HUES48 (cell line): ENCODE measurements around the gene CCDC63.

Experiments
- H3K27ac ChIP-seq: one replicate; pipeline ENCODE4 v1.7.0; 2013; ENCODE audit warnings: low read depth, low read length, inconsistent platforms
- H3K27me3 ChIP-seq: 2 replicates; pipeline ENCODE4 v1.6.1; 2013; ENCODE audit warnings: mild to moderate bottlenecking, low read length; ENCODE audit not compliant: control insufficient read depth, insufficient read depth
- H3K36me3 ChIP-seq: 2 replicates; pipeline ENCODE4 v1.6.1; 2013; ENCODE audit warnings: low read length; ENCODE audit not compliant: control insufficient read depth, insufficient read depth
- H3K4me1 ChIP-seq: 2 replicates; pipeline ENCODE4 v1.6.1; 2013; ENCODE audit warnings: mild to moderate bottlenecking, low read length; ENCODE audit not compliant: control insufficient read depth, insufficient read depth
- H3K4me3 ChIP-seq: 2 replicates; pipeline ENCODE4 v1.5.1; 2013; ENCODE audit warnings: mild to moderate bottlenecking, low read depth, low read length
- H3K9ac ChIP-seq: 2 replicates; pipeline ENCODE4 v1.6.1; 2013; ENCODE audit warnings: mild to moderate bottlenecking, low read depth, low read length, moderate library complexity
- H3K9me3 ChIP-seq: 2 replicates; pipeline ENCODE4 v1.6.1; 2013; ENCODE audit warnings: low read length; ENCODE audit not compliant: control insufficient read depth, insufficient read depth

Gene CCDC63

GRCh38 chr12:110906985-110907384 is 60.2 kb downstream of the CCDC63 start:
- Histone ChIP-seq H3K27me3 (no peaks in the 10 kb centered on the region), H3K27ac (no peak overlapping the region), H3K9me3 (no peaks in the 10 kb centered on the region), H3K9ac (no peak overlapping the region), H3K36me3 (no peaks in the 10 kb centered on the region), H3K4me3 (no peak overlapping the region), H3K4me1 (no peaks in the 10 kb centered on the region)

- H3K27ac ChIP-seq, result no peak overlapping the region
- no peaks in the 10 kb centered on the region for H3K4me1 ChIP-seq
- no peaks in the 10 kb centered on the region for H3K9me3 ChIP-seq
- H3K27me3 ChIP-seq, result no peaks in the 10 kb centered on the region
- H3K9ac ChIP-seq, result no peak overlapping the region
- H3K4me3 ChIP-seq, result no peak overlapping the region
- no peaks in the 10 kb centered on the region for H3K36me3 ChIP-seq
Measured at GRCh38 chr12:110907583-110907982, 60.8 kb downstream of the CCDC63 start.

- H3K4me1 ChIP-seq, result no peaks in the 10 kb centered on the region
- no peak overlapping the region for H3K4me3 ChIP-seq
- H3K27ac ChIP-seq, result no peak overlapping the region
- H3K36me3 ChIP-seq, result no peaks in the 10 kb centered on the region
- H3K27me3 ChIP-seq, result no peaks in the 10 kb centered on the region
- no peak overlapping the region for H3K9ac ChIP-seq
- H3K9me3 ChIP-seq, result no peaks in the 10 kb centered on the region
Measured at GRCh38 chr12:110908377-110909152, 61.8 kb downstream of the CCDC63 start.

- no peaks in the 10 kb centered on the region for H3K27me3 ChIP-seq
- H3K4me3 ChIP-seq, result no peak overlapping the region
- no peaks in the 10 kb centered on the region for H3K9me3 ChIP-seq
- no peak overlapping the region for H3K9ac ChIP-seq
- no peaks in the 10 kb centered on the region for H3K36me3 ChIP-seq
- no peaks in the 10 kb centered on the region for H3K4me1 ChIP-seq
- no peak overlapping the region for H3K27ac ChIP-seq
Measured at GRCh38 chr12:110912263-110912662, 65.5 kb downstream of the CCDC63 start.

- H3K4me1 ChIP-seq, result no peaks in the 10 kb centered on the region; the same call in 1 of the 2 replicates
- H3K9ac ChIP-seq, result no peak overlapping the region
- no peak overlapping the region for H3K27ac ChIP-seq
- H3K36me3 ChIP-seq, result no peaks in the 10 kb centered on the region
- H3K27me3 ChIP-seq, result no peaks in the 10 kb centered on the region
- no peak overlapping the region for H3K4me3 ChIP-seq
- no peaks in the 10 kb centered on the region for H3K9me3 ChIP-seq
Measured at GRCh38 chr12:110913119-110914056, 66.6 kb downstream of the CCDC63 start.

- Histone ChIP-seq H3K27ac (no peak overlapping the region), H3K27me3 (no peaks in the 10 kb centered on the region), H3K36me3 (no peaks in the 10 kb centered on the region), H3K4me3 (no peak overlapping the region), H3K9ac (no peak overlapping the region), H3K9me3 (no peaks in the 10 kb centered on the region), H3K4me1 (peaks cover 9% of the 10 kb centered on the region; the same call in 1 of the 2 replicates)
Measured at GRCh38 chr12:110916295-110916875, 69.6 kb downstream of the CCDC63 start.

- H3K4me1 ChIP-seq, result peaks cover 9% of the 10 kb centered on the region; the same call in 1 of the 2 replicates
- H3K36me3 ChIP-seq, result no peaks in the 10 kb centered on the region
- H3K27ac ChIP-seq, result peak overlapping the region; percentile 39
- H3K9ac ChIP-seq, result no peak overlapping the region
- no peaks in the 10 kb centered on the region for H3K27me3 ChIP-seq
- no peak overlapping the region for H3K4me3 ChIP-seq
- H3K9me3 ChIP-seq, result no peaks in the 10 kb centered on the region
Measured at GRCh38 chr12:110917467-110917866, 70.7 kb downstream of the CCDC63 start.

- peak overlapping the region; percentile 39 for H3K27ac ChIP-seq
- H3K4me3 ChIP-seq, result no peak overlapping the region
- no peaks in the 10 kb centered on the region for H3K36me3 ChIP-seq
- H3K9me3 ChIP-seq, result no peaks in the 10 kb centered on the region
- no peak overlapping the region for H3K9ac ChIP-seq
- peaks cover 12% of the 10 kb centered on the region; the same call in 1 of the 2 replicates for H3K4me1 ChIP-seq
- no peaks in the 10 kb centered on the region for H3K27me3 ChIP-seq
Measured at GRCh38 chr12:110917961-110918360, 71.2 kb downstream of the CCDC63 start.

- Histone ChIP-seq H3K9me3 (no peaks in the 10 kb centered on the region), H3K36me3 (no peaks in the 10 kb centered on the region), H3K4me1 (peaks cover 15% of the 10 kb centered on the region; the same call in 1 of the 2 replicates), H3K4me3 (no peak overlapping the region), H3K27ac (no peak overlapping the region), H3K9ac (no peak overlapping the region), H3K27me3 (no peaks in the 10 kb centered on the region)
Measured at GRCh38 chr12:110919720-110920119, 72.9 kb downstream of the CCDC63 start.

GRCh38 chr12:110920324-110920910 is 73.6 kb downstream of the CCDC63 start, which contains the start of gene MYL2:
MYL2 (minus strand) TSS chr12:110920579; CDS start chr12:110920529, 50 bp downstream.
- Histone ChIP-seq H3K27ac (no peak within 1 kb of the TSS), H3K36me3 (no peaks in the 10 kb centered on the region), H3K4me1 (peaks cover 15% of the 10 kb centered on the region; the same call in 1 of the 2 replicates), H3K4me3 (no peak within 1 kb of the TSS), H3K27me3 (no peaks in the 10 kb centered on the region), H3K9me3 (no peaks in the 10 kb centered on the region), H3K9ac (no peak within 1 kb of the TSS)
